Neutrophil (primary cell): ENCODE results near the gene TSC22D3.

Source experiments
- H3K27ac ChIP-seq: fragments of 200-600 bp; sonication (generic); 2 replicates; pipeline ENCODE4 v1.5.1; 2016; ENCODE audit warnings: mild to moderate bottlenecking, moderate library complexity
- H3K27me3 ChIP-seq: fragments of 200-600 bp; sonication (generic); 2 replicates; pipeline ENCODE4 v1.6.0; 2016; ENCODE audit warnings: mild to moderate bottlenecking
- H3K36me3 ChIP-seq: fragments of 200-600 bp; sonication (generic); 2 replicates; pipeline ENCODE4 v1.5.1; 2017
- H3K4me1 ChIP-seq, 2 experiments: fragments of 200-600 bp in 1 of 2; sonication (generic) in 1 of 2; 1 replicate in 1 of 2; 2 replicates in 1 of 2; pipeline versions ENCODE4 v1.5.1 to v1.6.1; 2013 to 2016; ENCODE audit warnings: low read depth in 1 of 2, low read length in 1 of 2, mild to moderate bottlenecking in 1 of 2, moderate library complexity in 1 of 2; ENCODE audit not compliant: control insufficient read depth in 1 of 2, insufficient read depth in 1 of 2
- H3K4me3 ChIP-seq, 2 experiments: fragments of 200-600 bp in 1 of 2; sonication (generic) in 1 of 2; 1 replicate in 1 of 2; 2 replicates in 1 of 2; pipeline ENCODE4 v1.5.1; 2013 to 2016; ENCODE audit warnings: low read depth in 1 of 2, low read length in 1 of 2, mild to moderate bottlenecking in 1 of 2, moderate library complexity in 1 of 2
- H3K9me3 ChIP-seq: fragments of 200-600 bp; sonication (generic); 2 replicates; pipeline ENCODE4 v1.5.1; 2016
- CTCF ChIP-seq: fragments of 200-600 bp; sonication (generic); IDR thresholded peaks from 2 replicates; pipeline ENCODE4 v1.5.1; 2016; ENCODE audit warnings: antibody characterized with exemption

The TSC22D3 gene

DNA sequence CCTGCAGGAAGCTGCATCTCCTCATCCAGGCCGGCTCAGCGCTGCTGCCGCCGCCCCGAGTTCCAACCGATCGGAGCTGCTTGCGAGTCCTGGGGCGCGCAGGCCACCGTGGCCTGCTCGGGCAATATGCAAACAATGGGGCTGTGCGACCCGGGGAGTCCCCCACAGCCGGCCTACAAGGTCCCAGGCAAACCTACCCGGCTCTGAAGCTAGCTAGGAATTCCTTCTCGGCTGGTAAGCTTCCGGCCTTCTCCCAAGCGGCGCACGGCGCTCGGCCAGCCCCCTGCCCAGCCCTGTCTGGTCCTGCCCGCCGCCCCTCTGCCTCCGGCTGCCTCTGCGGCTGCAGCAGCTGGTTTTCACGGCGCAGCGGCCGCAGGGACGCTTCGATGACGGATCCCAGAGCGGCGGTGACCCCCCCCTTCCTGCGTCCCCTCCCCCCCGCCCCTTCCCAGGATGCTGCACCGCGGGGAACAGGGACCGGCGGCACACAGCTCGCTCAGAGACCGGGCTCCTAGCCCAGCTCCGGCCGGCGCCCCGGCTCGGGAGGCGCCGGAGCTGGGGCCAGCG, 59.4 kb downstream of the TSC22D3 start:
- peaks cover 46 to 62% of the 10 kb centered on the region in 2 experiments for H3K4me1 ChIP-seq
- no peaks in the 10 kb centered on the region for H3K27me3 ChIP-seq
- peak overlapping the region; percentile 78 to 98 for H3K4me3 ChIP-seq
- TF ChIP-seq CTCF = no peak
- H3K27ac ChIP-seq = peak overlapping the region; percentile 99
- no peaks in the 10 kb centered on the region for H3K9me3 ChIP-seq
- H3K36me3 ChIP-seq = peaks cover 41% of the 10 kb centered on the region

DNA sequence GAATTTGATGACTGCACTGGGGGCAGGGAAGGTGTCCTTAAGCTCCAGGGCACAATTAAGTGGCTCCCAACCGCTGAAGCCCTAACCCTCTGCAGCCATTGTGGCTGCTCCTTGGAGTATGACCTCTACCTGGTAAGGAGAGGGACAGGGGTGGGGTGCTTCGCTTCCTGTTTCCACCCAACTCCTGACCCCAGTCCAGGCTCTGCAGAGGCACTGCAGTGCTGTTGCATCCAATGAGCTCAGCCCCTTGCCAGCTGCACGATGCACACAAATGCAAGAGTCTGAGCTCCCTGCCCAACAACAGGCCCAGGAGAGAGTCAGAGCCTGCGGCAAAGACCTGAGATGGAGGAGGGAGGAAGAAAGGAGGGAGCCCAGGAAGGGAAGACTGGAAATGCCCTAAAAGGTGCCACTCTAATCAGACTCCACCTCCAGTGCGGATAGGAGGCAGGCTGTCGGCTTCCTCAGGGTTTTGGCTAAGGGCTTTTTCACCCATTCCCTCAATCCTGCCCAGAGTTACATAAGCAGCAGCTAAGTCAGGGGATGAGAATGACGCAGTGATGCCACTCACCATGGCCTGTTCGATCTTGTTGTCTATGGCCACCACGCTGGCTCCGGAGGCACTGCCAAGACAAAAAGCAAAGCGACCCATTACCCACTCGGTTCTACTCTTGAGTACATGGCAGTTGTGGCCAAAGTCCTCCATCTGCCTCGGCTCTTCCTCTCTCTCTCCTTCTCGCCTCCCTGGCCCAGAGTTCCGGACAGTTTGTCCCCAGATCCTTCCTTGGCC, 60.1 kb downstream of the TSC22D3 start:
- Histone ChIP-seq H3K27ac (peak overlapping the region; percentile 99), H3K4me1 (peaks cover 48 to 65% of the 10 kb centered on the region in 2 experiments), H3K27me3 (no peaks in the 10 kb centered on the region), H3K36me3 (peaks cover 41% of the 10 kb centered on the region), H3K9me3 (no peaks in the 10 kb centered on the region), H3K4me3 (peak overlapping the region; percentile 78 to 98)
- no peak for TF ChIP-seq CTCF

GRCh38 chrX:107714206-107714891, 61.2 kb downstream of the TSC22D3 start:
- no peak for TF ChIP-seq CTCF
- Histone ChIP-seq H3K27ac (peak overlapping the region; percentile 99), H3K27me3 (no peaks in the 10 kb centered on the region), H3K36me3 (peaks cover 41% of the 10 kb centered on the region), H3K9me3 (no peaks in the 10 kb centered on the region), H3K4me1 (peaks cover 59 to 74% of the 10 kb centered on the region in 2 experiments), H3K4me3 (peak overlapping the region; percentile 78 to 98)

- Histone ChIP-seq H3K4me3 (peak overlapping the region; percentile 78 to 98), H3K27me3 (no peaks in the 10 kb centered on the region), H3K9me3 (no peaks in the 10 kb centered on the region), H3K4me1 (peaks cover 59 to 76% of the 10 kb centered on the region in 2 experiments), H3K27ac (peak overlapping the region; percentile 99), H3K36me3 (peaks cover 41% of the 10 kb centered on the region)
- no peak for TF ChIP-seq CTCF
Measured at GRCh38 chrX:107713543-107714205, 61.9 kb downstream of the TSC22D3 start.

GRCh38 chrX:107713203-107713542, 62.4 kb downstream of the TSC22D3 start:
- Histone ChIP-seq H3K27ac (peak overlapping the region; percentile 99), H3K4me3 (peak overlapping the region; percentile 78 to 98), H3K27me3 (no peaks in the 10 kb centered on the region), H3K4me1 (peaks cover 59 to 73% of the 10 kb centered on the region in 2 experiments), H3K36me3 (peaks cover 41% of the 10 kb centered on the region), H3K9me3 (no peaks in the 10 kb centered on the region)
- no peak for TF ChIP-seq CTCF
